Endothelial cell of umbilical vein (primary cell): ENCODE measurements around the gene CDC42BPG. TPM values are rescaled to one million over a fixed set of nuclear protein-coding genes. Genes with fewer than 3 reads are reported as not detected.

Experiments
- BruUV-seq: library from RNA; stranded (reverse); fragments of 400-500 nt; replicated peaks from 2 replicates; lab custom pipeline; 2021; lab: Mats Ljungman, UMichigan
- CTCF ChIA-PET: fragments of 300-600, 350-600 bp; sonication (Branson Sonifier 250); formaldehyde crosslinking; loops from one replicate; lab custom pipeline; 2021; ENCODE audit warnings: antibody characterized with exemption, inconsistent platforms; lab: Charles Lee
- POLR2A ChIA-PET: fragments of 300-600, 350-600 bp; sonication (Branson Sonifier 250); formaldehyde crosslinking; loops from one replicate; lab custom pipeline; 2021; ENCODE audit warnings: antibody characterized with exemption, inconsistent platforms; lab: Charles Lee
- DNase-seq: peaks from one replicate; pipeline ENCODE4 v3.0.0-alpha.2; 2011; ENCODE audit warnings: low read depth, low spot score
- FAIRE-seq: peaks from 2 replicates; lab custom pipeline; 2011; peaks lifted over from hg19 to GRCh38; lab: Jason Lieb, UNC
- H2AFZ ChIP-seq: 2 replicates; pipeline ENCODE4 v1.6.0; 2012; ENCODE audit warnings: low read depth, low read length, control low read depth, inconsistent platforms
- H3K27ac ChIP-seq: 2 replicates; pipeline ENCODE4 v1.5.1; 2011; ENCODE audit warnings: low read depth, mild to moderate bottlenecking, control low read depth, low read length, moderate library complexity; ENCODE audit not compliant: insufficient read depth
- H3K27me3 ChIP-seq, 2 experiments: 2 replicates each; pipeline versions ENCODE4 v1.6.0 to v1.6.1; 2011; ENCODE audit warnings: low read length in 2 of 2, mixed read lengths in 1 of 2; ENCODE audit not compliant: control insufficient read depth in 2 of 2, insufficient read depth in 2 of 2
- H3K36me3 ChIP-seq, 2 experiments: 2 replicates in 1 of 2; 3 replicates in 1 of 2; pipeline ENCODE4 v1.5.1; 2011; ENCODE audit warnings: low read length in 2 of 2, mild to moderate bottlenecking in 1 of 2, moderate library complexity in 1 of 2; ENCODE audit not compliant: control insufficient read depth in 2 of 2, insufficient read depth in 2 of 2; ENCODE audit errors: extremely low read depth in 1 of 2
- H3K4me1 ChIP-seq: 3 replicates; pipeline ENCODE4 v1.5.1; 2011; ENCODE audit warnings: mild to moderate bottlenecking, low read length; ENCODE audit not compliant: control insufficient read depth, insufficient read depth; ENCODE audit errors: extremely low read depth
- H3K4me2 ChIP-seq: 2 replicates; pipeline ENCODE4 v1.6.1; 2011; ENCODE audit warnings: low read length, control low read depth, mixed read lengths; ENCODE audit not compliant: insufficient read depth
- H3K4me3 ChIP-seq, 3 experiments: fragments of 200-600 bp in 1 of 3; sonication (generic), shearing (Covaris generic) in 1 of 3; replicated peaks in 1 of 3; 2 replicates each; pipeline ENCODE4 v1.5.1; 2011 to 2016; ENCODE audit warnings: control low read depth in 3 of 3, low read length in 3 of 3, mild to moderate bottlenecking in 2 of 3, inconsistent platforms in 1 of 3, low read depth in 1 of 3, moderate library complexity in 1 of 3; ENCODE audit not compliant: insufficient read depth in 1 of 3
- H3K79me2 ChIP-seq: 2 replicates; pipeline ENCODE4 v1.6.0; 2012; ENCODE audit warnings: low read length, inconsistent platforms; ENCODE audit not compliant: control insufficient read depth, insufficient read depth
- H3K9ac ChIP-seq: replicated peaks from 2 replicates; pipeline ENCODE3; 2011; ENCODE audit warnings: low read length, control low read depth; ENCODE audit not compliant: insufficient read depth; ENCODE audit errors: extremely low read depth
- H3K9me1 ChIP-seq: replicated peaks from 3 replicates; pipeline ENCODE4 v1.6.0; 2011; ENCODE audit warnings: mild to moderate bottlenecking, low read length; ENCODE audit not compliant: control insufficient read depth, insufficient read depth; ENCODE audit errors: extremely low read depth
- H3K9me3 ChIP-seq: replicated peaks from 2 replicates; pipeline ENCODE4 v1.5.1; 2012; ENCODE audit warnings: low read length, inconsistent platforms; ENCODE audit not compliant: control insufficient read depth, insufficient read depth
- H4K20me1 ChIP-seq: replicated peaks from 2 replicates; pipeline ENCODE3; 2011; ENCODE audit warnings: mild to moderate bottlenecking, low read length; ENCODE audit not compliant: control insufficient read depth, insufficient read depth; ENCODE audit errors: extremely low read depth
- EZH2 ChIP-seq: IDR thresholded peaks from 2 replicates; pipeline ENCODE4 v1.6.1; 2012; ENCODE audit warnings: borderline replicate concordance, low read depth, mild to moderate bottlenecking, moderate library complexity, low read length, inconsistent platforms; ENCODE audit not compliant: severe bottlenecking
- FOS ChIP-seq: IDR thresholded peaks from 2 replicates; pipeline ENCODE4 v1.6.1; 2011; ENCODE audit warnings: mild to moderate bottlenecking, low read length, moderate library complexity, borderline replicate concordance; ENCODE audit not compliant: insufficient read depth
- GATA2 ChIP-seq: IDR thresholded peaks from 2 replicates; pipeline ENCODE4 v1.7.0; 2011; ENCODE audit warnings: low read depth, mild to moderate bottlenecking, moderate library complexity, mixed read lengths, low read length; ENCODE audit not compliant: insufficient read length, insufficient read depth
- JUN ChIP-seq: IDR thresholded peaks from 2 replicates; pipeline ENCODE4 v1.6.1; 2011; ENCODE audit warnings: borderline replicate concordance, low read depth; ENCODE audit not compliant: insufficient read length, insufficient read depth
- POLR2A ChIP-seq: IDR thresholded peaks from 2 replicates; pipeline ENCODE4 v1.6.1; 2012; ENCODE audit warnings: low read depth, mild to moderate bottlenecking, control low read depth, low read length
- dilution Hi-C: fragments of 300-500 bp; cut with MboI; formaldehyde crosslinking; loops from one replicate; pipeline ENCODE4 v1.15.0; 2019; ENCODE audit warnings: low sequenced_read_pairs; ENCODE audit not compliant: extremely low pct_ligation_motif_present
- intact Hi-C: fragments of 100-400 bp; cut with micrococcal nuclease; formaldehyde crosslinking; loops from one replicate; pipeline ENCODE4 v1.10.0; 2022
- polyA plus RNA-seq, 4 experiments: library from polyadenylated mRNA; depleted of rRNA in 3 of 4; stranded (reverse) in 3 of 4; unstranded in 1 of 4; fragments of >200 nt; gene quantifications; 2 replicates each; pipeline versions ENCODE4 v1.2.1 to v1.2.3, GENCODE V29; 2011 to 2012; ENCODE audit warnings: missing spikeins in 1 of 4
- total RNA-seq: library from RNA; stranded (reverse); gene quantifications from 2 replicates; pipeline ENCODE4 v1.2.3, GENCODE V29; 2021

The CDC42BPG gene
- total and polyA plus RNA-seq, 2 donors (not counting 3 experiments of a cell fraction or from before 2014, with no cell fraction given) = 0.19 to 0.42 TPM

- Histone ChIP-seq H3K4me3 (no peak overlapping the region), H3K9me1 (no peaks in the 10 kb centered on the region), H2AFZ (no peak overlapping the region), H3K9me3 (no peaks in the 10 kb centered on the region), H3K79me2 (peaks cover 14% of the 10 kb centered on the region), H3K36me3 (peaks cover 0 to 5% of the 10 kb centered on the region in 2 experiments), H3K27ac (no peak overlapping the region), H3K27me3 (no peaks in the 10 kb centered on the region), H4K20me1 (no peaks in the 10 kb centered on the region), H3K4me2 (no peak overlapping the region), H3K4me1 (peaks cover 20% of the 10 kb centered on the region), H3K9ac (no peak overlapping the region)
- DNase-seq (no peak), FAIRE-seq (no peak)
- no TSS peak for BruUV-seq
- intact Hi-C loops (no loop called here), dilution Hi-C loops (no loop called here)
- no peak for TF ChIP-seq EZH2
- no peak for TF ChIP-seq FOS
- no peak for TF ChIP-seq JUN
- TF ChIP-seq GATA2 = no peak
- ChIA-PET CTCF (interaction anchor here (0.7 to 7.6 kb wide), 6 partner anchors 8 to 63 kb away, joined by 3 to 168 read pairs (median 33); partner anchors contain the start of gene EHD1), POLR2A (interaction anchor here (0.7 to 4.2 kb wide), 3 partner anchors 15 to 27 kb away, joined by 4 to 24 read pairs (median 4); partner anchors contain the start of gene EHD1)
Observed at GRCh38 chr11:64850979-64851567, 6.6 kb upstream of the CDC42BPG start.

- intact Hi-C loops = no loop called here
- H4K20me1 ChIP-seq = no peaks in the 10 kb centered on the region
- H3K9me3 ChIP-seq = no peaks in the 10 kb centered on the region
- no peaks in the 10 kb centered on the region for H3K9me1 ChIP-seq
- no TSS peak for BruUV-seq
- no peak overlapping the region for H3K4me2 ChIP-seq
- ChIA-PET CTCF (interaction anchor here (2.1 to 8.2 kb wide), 10 partner anchors 10 to 164 kb away, joined by 6 to 168 read pairs (median 16); partner anchors contain the start of genes ARL2, BATF2 and EHD1), POLR2A (interaction anchor here (4.2 kb wide), 1 partner anchor 28 kb away, joined by 24 read pairs; the partner anchor contains the start of gene EHD1)
- no peak overlapping the region for H3K4me3 ChIP-seq
- DNase-seq (no peak), FAIRE-seq (no peak)
- H3K27me3 ChIP-seq = no peaks in the 10 kb centered on the region
- H3K4me1 ChIP-seq = peaks cover 9% of the 10 kb centered on the region
- peaks cover 14% of the 10 kb centered on the region for H3K79me2 ChIP-seq
- dilution Hi-C loops = loop anchor here (10.0 kb wide), 1 partner anchor 45 kb away; no protein-coding TSS in a partner anchor
- peaks cover 0 to 5% of the 10 kb centered on the region in 2 experiments for H3K36me3 ChIP-seq
- TF ChIP-seq POLR2A (no peak), JUN (no peak), FOS (no peak)
- no peak overlapping the region for H3K27ac ChIP-seq
- no peak overlapping the region for H2AFZ ChIP-seq
- H3K9ac ChIP-seq = no peak overlapping the region
Observed at GRCh38 chr11:64849598-64850356, 5.3 kb upstream of the CDC42BPG start.
